Mucosa of gallbladder (tissue), 1 donor: ENCODE results near the gene JAML. TPM values are rescaled to one million over a fixed set of nuclear protein-coding genes. Genes with fewer than 3 reads are reported as not detected.

Source experiments
- DNase-seq: peaks from one replicate; pipeline ENCODE4 v3.0.0-alpha.2; 2020; ENCODE audit warnings: low spot score
- total RNA-seq: library from RNA; stranded (reverse); gene quantifications from one replicate; pipeline ENCODE4 v1.2.1, GENCODE V29; 2021
- donor health status: DM: no; HTN: no; CAD: no.

The JAML gene
- total RNA-seq, 1 donor from 2014 or later: 12.9 TPM

DNA sequence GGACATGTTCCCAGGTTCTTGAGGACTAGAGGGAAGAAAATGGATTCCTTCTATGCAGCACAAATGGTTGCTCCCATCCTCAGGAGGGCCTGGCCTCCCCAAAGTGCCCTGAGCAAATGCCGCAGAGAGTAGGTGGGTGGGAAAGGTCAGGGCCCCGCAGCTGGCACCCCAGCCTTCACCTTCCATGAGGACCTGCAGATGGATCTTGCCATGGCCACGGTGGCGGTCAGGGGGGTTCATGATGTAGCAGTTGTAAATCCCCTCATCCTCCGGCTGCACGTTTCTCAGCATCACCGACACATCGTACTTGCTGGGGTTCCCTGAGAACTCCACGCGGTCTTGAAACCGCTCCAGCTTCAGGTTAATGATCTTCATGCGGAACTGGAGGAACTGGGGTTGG lies 56.9 kb downstream of the JAML start:
- no peak for DNase-seq

DNA sequence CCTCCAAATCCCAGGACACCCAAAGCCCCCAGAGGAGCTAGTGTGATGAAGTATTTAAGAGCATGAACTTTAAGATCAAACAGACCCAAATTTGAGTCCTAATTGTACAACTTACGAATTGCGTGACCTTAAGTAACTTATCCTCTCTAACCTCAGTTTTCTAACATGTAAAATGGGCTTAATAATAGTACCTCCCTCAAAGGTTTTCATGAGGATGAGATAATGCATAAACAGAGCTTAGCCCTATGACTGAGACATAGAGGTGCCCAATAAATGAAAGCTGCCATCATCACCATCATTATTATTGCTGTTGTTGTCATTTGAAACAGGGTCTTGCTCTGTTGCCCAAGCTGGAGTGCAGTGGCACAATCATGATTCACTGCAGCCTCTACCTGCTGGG lies 57.6 kb downstream of the JAML start:
- DNase-seq: no peak

DNA sequence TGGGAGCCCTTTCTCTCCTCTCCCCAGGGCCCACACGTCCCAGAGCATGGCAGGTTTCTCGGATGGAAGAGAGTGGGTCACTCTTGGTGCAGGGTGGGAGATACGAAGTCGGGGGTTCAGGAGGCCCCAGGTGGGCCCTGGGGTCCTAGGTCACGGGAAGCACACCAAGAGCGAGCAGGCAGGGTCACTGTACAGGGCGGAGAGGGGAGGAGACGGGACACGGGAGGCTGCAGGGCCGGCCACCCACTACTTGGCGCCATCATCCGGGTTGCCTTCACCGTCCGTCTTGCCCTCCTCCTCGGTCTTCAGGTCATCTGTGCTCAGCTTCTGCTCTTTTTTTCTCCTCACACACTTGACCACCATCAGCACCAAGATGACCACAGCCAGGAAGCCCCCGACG lies 58.2 kb downstream of the JAML start:
- DNase-seq: no peak

DNA sequence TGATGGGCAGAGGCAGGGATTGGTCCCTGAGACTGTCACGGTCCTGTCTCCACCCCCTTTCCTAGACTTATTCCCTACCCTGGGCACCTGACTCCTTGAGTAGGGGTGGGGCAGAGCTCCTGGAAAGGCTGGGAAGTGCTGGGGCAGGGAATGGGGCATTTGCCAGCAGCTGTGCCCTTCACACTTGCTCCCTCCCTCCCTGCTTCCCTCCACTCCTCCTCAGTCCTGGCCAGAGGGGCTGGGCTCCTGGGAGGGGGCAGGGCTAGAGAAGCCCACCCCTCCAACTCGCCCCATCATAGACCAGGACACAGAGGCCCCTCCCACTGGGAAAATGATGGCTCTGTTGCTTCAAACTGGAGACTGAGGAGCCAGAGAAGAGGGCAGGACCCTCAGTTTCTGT lies 59.9 kb downstream of the JAML start:
- DNase-seq: no peak

DNA sequence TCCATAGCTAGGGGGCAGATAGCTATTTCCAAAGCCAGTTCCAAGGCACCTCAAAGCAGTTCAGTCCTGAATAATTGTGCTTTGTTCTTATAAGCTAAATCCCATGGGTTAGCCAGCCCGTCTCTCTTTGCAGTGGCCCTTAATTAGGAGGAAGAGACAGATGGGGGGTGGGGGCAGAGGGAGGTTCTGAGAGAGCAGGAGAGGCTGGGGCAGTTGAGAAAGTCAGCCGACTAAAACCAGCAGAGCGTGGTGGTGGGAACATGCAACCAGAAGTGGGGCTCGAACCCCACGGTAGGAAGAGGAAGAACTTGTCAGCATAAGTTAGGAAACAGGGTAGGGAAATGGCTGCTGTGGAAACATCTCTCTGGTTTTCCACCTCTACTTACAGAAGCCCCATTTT lies 61.3 kb downstream of the JAML start:
- no peak for DNase-seq

DNA sequence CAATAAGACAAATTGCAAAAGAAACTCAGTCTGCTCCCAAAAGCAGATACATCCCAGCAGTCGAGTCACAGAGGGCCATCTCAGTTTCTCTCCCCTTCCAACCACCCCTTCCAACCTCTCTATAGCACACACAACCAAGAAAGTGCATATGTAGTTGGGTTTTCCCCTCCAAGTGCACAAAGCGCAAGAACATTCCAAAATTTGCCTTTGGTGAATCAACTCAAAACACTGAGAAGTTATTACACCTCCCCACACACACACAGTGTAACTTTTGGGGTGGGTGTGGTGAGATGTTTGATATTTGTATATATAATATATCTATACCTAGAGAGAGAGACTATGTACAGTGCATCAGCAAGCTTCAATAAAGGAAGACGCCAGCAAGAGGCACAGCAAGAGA lies 62.0 kb downstream of the JAML start:
- DNase-seq: no peak

DNA sequence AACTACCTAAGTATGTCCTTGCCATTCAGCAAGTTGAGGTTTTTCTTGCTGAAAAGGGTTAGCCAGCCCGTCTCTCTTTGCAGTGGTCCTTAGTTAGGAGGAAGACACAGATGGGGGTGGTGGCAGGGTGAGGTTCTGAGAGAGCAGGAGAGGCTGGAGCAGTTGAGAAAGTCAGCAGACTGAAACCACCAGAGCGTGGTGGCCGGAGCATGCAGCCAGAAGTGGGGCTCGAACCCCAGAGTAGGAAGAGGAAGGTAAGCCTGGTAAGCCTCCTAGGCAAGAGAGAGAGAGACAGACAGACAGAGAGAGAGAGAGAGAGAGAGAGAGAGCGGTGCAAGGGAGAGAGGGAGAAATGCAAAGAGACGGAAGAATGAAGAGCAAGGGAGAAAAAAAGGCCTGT lies 63.0 kb downstream of the JAML start:
- DNase-seq: no peak

DNA sequence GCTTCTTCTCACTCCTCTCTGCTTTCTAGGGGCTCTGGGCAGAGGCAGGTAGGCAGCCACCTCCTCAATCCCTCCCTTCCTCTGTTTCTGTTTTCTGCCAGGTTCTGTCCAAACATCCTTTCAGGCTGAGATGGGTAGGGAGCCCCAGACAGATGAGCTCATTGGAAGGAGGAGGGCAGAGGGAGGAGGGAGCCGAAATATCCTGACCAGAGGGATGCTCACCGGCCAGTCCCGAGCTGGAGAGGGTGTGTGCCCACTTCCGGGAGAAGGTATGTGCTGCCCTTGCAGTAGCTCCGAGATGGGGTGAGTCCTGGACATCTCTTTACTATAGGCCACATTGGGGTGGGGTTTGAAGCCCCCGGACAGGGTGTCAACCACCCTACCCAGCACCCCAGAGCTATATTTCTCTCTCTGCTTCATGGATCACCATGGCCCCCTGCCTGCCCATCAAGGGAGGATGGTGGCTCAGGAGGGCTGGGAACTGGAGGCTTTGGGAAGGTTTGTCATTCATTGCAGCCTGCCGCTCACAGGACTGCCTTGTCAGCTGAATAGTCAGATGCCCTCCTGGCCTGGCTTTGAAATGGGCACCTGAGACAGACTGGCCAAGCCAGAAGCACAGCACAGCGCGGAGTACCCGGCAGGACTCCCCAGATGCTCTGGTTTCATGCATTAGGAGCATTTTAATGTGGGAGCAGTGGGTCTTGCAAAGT lies 67.5 kb downstream of the JAML start:
- DNase-seq: no peak

DNA sequence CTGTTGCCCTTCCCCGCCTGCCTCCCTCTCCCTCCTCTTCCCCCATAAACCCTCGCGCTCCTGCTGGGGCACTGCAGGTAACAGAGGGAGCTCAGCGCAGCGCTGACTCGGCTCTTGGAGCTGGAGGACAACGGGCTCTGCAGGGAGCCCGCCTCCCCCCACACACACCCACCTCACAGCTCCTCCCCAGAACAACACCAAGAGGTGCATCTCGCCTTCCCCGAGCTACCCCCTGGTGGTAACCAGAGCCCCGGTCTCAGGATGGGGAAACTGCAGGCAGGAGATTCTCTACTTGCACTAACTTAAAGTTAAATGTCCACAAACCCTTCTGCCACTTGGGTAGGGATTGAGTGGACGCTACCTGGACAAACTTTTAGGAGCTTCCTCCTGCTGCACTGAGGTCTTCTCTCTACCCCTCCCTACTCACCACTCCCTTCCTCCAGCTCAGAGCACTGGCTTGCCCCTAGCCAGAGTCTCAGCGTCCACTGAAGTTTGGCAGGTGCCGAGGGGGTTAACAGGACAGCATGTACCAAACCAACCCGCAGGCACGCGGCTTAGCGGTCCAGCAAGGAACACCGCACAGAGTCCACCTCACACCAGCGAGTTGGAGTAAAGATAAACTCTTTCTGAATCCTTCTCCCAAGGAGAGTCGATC lies 68.2 kb downstream of the JAML start:
- no peak for DNase-seq

DNA sequence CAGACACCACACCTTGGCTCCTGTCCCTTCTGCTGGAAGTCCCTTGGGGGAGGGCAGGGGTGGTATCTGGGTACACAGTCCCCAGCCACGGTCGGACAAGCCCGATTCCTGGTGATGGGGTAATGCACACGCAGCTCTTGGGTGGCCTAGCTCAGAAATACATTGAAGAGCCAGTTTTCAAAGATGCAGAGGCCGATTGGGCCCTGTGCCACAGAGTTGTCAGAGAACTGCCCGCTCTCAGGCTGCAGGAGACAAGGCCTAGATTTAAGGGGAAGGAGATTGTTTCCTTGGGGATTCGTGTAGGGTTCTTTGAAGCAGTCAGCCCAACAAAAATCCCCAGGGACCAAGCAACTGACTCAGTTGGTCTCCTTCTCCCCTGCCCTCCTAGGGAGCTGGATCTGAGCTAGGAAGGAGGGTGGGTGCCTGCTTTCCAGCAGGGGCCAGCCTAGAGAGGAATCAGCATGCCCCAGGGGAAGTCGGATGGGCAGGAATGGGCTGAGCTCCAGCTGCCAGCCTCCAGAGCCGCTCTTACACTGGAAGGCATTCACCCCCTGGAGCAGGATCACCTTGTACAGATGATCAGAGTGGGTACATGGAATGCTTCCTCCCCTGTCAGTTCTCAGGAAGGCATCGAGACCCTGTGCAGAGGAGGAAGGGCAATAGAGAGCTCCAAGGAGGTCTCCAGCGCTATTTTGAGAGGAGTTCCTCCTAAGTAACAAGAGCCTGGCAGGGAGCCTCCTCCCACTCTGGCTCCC lies 68.9 kb downstream of the JAML start:
- no peak for DNase-seq

DNA sequence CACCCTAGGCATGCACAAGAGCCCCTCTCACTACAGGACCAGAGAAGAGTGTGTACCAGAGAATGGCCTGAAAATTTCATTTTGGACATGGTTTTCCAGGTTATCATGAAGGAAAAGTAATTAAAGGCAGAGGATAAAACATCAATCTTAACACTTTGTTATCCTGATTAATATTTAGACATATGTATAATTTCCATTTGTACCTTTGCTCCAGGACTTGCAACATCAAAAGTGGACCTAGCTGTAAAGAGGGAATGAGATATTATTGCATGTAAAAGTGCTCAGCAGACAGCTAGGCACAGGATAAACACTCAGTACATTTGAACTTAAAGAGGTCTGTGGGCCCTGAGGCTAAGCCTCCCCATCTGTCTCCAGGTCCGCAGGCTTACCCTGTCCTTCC lies 70.2 kb downstream of the JAML start:
- DNase-seq: no peak

DNA sequence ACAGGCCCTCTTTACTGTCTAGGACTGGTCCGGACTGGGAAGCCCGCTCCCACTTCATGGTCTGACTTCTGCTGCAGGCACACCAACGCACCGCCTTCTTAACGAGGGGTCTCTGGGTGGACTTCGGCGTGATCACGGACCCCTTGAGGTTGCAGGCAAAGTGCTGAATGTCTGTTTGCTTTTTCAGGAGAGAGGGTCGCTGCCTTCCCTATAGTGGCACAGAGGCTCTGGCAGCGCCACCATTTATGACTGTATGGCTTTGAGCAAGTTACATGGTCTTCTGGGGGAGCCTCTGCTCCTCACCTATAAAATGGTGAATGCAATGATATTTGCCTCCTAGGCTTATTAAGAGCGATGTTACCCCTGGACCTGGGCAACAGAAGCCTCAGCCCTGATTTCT lies 70.8 kb downstream of the JAML start:
- DNase-seq: no peak

DNA sequence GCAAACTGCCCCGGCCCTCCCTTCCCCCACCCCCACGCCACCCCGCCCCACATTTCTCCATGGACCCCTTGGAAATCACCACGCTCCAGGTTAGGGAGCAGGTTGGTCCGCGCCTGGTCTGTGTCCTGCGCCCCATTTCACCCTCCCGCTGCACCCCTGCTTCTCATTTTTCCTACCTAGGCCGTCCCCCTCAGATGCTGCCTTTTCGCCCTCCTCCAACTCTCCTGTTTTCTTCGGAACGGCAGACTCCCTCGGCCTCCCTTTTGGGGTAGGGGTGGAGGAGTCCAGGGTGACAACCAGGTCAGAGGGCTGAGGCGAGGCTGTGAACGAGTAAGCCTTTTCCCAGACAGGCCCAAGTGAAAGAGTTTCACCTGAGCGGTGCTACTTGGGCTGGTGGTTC lies 71.3 kb downstream of the JAML start:
- DNase-seq: no peak

DNA sequence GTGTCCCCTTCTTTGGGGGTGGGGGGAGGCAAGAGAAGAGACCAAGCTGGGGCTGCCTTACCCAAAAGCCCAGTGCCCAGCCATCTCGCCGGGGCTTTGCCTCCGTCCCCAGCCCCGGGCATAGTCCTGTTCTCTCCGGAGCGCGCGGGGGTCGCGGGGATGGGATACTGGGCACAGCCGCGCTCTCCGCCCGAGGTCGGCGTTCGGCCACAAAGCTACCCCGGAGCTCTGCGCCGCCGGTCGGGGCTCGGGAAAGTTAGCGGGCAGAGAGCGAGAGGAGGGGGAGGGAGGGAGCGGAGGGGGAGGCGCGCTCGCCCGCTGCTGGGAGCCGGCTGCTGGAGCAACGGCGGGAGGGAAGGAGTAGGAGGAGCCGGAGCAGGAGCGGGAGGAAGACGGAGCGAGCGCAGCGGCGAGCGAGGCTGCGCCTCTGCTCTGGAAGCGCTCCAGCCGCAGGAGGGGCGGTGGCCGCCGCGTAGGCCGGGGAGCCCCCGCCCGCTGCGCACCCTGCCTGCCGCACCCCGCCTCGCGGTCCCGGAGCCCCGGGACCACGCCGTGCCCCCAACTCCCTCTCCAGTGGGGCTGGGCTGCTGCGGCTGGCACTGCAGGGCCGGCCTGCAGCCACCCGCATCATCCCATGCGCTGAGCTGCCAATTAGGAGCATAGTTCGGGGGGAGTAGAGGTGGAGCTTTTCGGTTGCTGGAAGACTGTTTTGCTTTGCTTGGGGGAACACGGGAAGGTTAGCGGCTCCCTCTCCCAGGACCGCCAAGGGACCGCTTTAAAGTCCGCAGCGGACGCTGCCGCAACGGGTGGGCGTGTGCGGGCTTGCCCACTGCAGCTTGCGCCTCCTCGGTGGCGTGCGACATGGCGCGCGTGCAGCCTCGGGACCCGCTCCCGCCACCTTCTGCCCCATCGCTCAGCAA lies 72.0 kb downstream of the JAML start, which contains the start of gene SCN4B:
SCN4B (minus strand) TSS at position 272 of the 920 bp plus-strand sequence; CDS start at position 122, 150 bp downstream.
- DNase-seq: peak; percentile 50

DNA sequence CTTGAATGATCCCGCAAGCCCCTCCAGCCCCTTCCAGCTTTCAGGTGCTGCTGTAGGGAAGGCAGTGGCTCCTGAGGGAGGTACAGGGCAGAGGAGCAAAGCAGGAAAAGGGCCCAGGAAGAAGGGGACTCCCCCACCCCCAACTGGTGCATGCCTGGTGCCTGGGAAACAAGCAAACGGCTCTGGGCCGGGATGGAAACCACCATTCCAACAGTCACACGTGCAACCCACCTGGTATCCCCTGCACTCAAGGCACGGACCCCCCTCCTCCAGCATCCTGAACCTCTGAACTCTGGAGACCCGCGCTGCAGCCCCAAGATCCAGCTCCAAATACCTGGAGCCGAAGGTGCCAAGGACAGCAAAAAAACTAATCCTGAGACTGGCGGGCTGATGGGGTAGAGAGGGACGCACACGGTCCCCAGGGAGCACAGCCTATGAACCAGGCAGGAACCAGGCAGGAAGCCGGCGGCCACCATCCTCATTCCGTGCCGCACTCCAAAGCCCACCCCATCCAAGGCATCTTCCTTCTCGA lies 72.7 kb downstream of the JAML start:
- DNase-seq: no peak

DNA sequence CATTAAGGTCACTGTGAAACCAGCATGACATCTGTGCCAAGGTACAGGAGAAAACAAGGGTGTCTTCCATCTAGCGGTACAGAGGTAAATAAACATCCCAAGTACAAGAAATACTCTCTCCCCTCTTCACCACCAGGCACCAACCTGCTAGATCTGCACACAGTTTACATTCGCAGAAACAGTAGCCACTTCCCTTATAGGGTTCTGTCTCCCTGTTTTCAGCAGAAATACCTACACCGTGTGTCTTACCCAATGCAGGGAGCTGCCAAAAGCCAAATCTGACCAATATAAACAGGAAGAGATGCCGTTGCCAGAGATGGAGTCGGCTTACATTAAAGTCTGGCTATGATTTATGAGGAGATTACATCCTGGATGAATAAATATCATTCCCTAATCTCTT lies 73.4 kb downstream of the JAML start:
- DNase-seq: no peak

DNA sequence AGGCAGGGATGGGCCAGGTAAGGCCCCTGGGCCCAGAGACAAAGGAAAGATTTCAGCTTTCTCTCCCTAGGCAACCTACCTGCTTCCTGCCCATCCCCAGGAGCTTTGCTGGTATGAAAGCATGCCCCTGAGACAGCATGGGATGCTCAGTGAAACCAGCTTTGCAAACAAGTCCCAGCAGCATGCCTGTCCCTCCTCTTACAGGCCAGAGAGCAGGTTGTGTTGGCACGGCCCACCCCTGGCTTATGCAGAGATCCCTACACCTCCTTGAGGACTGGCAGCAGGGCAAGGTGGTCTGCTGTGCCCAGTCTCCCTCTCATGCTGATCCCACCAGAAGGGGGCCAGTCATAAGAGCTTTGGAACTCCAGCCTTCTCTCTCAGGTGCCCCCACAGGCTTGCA lies 75.3 kb downstream of the JAML start:
- no peak for DNase-seq

DNA sequence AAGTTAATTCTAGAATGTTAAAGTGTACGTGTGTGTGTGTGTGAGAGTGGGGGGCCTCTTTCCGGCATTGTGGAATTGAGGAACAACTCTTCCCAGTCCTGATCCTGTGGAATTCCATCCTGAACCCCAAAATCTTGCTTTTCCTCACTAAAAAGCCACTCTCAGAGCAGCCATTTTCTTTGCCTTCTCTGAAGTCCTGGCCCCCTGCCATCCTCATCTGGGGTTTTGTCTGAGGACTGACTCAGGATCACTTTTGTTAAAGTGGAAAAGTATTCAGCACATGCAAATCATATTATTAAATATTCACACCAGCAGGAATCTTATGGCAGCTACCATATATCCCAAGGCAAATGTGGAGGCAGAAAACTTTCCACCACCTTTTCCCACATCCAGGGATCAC lies 76.0 kb downstream of the JAML start:
- no peak for DNase-seq

DNA sequence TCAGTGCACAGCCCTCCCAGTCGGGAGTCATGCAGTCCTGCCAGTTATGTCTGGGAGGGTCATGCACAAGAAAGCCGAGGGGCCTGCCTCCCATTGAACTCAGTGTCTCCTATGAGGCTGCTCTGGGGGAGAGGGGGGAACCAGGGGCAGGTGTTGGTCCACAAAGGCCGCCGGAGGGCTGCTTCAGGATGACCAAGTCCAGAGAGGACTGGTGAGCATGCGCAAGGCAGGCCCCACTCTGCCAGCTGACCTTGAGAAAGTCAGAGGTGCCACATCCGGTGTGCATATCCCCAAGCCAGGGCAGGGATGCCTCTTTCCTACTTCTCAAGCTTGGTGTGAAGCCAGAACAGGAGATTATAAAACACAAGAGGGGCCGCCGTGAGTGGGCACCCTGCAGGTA lies 76.6 kb downstream of the JAML start:
- no peak for DNase-seq

DNA sequence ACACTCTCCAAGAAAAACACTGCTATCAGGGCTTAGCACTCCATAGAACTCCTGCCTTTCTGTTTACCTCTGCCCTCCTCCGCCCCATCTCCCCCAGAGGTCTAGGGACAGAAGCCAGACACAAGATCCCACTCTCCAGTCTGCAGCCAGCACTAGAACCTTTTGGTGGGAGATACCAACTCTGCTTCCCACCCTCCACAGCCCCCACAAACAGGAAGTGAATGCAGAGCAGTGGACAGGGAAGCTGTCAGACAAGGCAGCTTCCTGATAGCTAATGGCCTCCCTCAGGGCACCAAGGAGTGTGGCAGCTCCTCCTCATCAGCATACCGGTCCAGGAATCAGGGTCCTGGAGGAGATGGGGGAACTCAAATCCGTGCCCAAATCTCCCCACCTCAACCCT lies 77.3 kb downstream of the JAML start:
- no peak for DNase-seq

DNA sequence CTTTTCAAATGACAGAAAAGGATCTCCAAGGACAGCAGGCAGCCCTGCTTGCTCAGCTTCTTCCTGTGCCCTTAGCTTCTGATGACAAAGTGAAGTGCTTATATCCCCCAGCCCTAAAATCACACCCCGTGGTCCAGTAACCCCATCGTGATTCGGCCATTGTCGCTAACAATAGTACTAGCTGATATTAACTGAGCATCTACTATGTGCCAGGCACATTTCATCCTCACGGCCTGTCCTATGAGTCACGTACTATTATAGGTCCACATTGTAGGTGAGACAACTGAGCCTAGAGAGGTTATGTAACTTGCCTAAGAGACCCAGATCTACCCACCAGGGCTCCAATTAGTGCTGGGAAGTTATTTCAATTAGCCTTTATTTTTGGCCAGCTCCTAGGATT lies 78.3 kb downstream of the JAML start:
- DNase-seq: no peak
